ENCODE results near the gene CNDP2. TPM values are rescaled to one million over a fixed set of nuclear protein-coding genes. Genes with fewer than 3 reads are reported as not detected.

Gene CNDP2
- total RNA-seq, 1 donor from 2014 or later: 50.3 TPM

GRCh38 chr18:74570266-74570665, 74.1 kb downstream of the CNDP2 start:
- no peak for DNase-seq (ENCODE audit: low read depth in 2 of 2)

DNA sequence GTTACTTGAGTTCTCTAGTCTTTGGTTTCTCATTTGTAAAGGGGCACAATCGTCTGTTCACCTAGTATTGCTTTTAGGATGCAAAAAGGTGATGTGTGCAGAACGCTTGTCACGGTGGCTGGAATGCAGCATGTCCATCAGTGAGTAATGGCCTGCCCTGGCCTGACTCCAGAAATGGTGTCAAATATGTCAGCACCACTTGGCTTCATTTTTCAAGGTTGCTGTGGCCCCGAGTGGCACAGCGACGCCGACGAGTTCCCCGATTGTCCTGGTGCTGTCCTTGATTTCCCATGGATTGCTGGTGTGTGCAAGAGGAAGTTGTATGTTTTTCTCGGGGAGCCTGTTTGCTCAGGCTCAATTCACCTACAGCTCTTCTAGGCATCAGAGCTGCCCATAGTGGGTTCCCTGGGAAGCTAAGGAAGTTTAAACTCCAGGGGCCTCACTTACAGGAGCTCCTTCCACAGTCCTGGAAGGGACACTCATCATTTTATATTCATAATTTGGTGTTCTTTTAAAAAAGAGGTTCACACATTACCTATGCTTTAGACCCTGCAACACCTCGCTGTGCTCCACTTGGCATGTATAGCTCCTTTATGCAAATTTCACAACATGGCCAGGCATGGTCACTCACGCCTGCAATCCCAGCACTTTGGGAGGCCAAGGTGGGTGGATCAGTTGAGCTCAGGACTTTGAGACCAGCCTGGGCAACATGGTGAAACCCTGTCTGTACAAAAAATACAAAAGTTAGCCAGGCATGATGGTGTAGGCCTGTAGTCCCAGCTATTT, 75.9 kb downstream of the CNDP2 start:
- no peak for DNase-seq (ENCODE audit: low read depth in 2 of 2)

GRCh38 chr18:74573053-74573452, 76.9 kb downstream of the CNDP2 start:
- DNase-seq (ENCODE audit: low read depth in 2 of 2): no peak

Other genes starting within 250 kb of the CNDP2 start
- 32.3 and 34.0 TPM in 2 replicates for gene CYB5A, start 204.4 kb upstream of the CNDP2 start, total RNA-seq
- gene C18orf63, start 180.5 kb upstream of the CNDP2 start, total RNA-seq: not detected in 2 replicates
- gene DIPK1C, start 39.1 kb upstream of the CNDP2 start, total RNA-seq: not detected in 2 replicates
- gene CNDP1, start 38.1 kb downstream of the CNDP2 start, total RNA-seq: not detected in 2 replicates
- 11.4 and 14.7 TPM in 2 replicates for gene ZNF407, start 101.5 kb downstream of the CNDP2 start, total RNA-seq

Measured in dermis microvascular lymphatic vessel endothelial cell (primary cell).